HEK293 (cell line): ENCODE data around the gene RIPK3.

Source experiments
- CTCF ChIA-PET: fragments of 350-600 bp; formaldehyde crosslinking; extraction: SDS; loops from one replicate; lab custom pipeline; 2021; ENCODE audit warnings: antibody characterized with exemption; lab: Yijun Ruan, JAX
- POLR2A ChIA-PET: fragments of 300-600 bp; formaldehyde crosslinking; extraction: SDS; loops from one replicate; lab custom pipeline; 2020; ENCODE audit warnings: antibody characterized with exemption, inconsistent platforms; lab: Yijun Ruan, JAX
- H3K27ac ChIP-seq: fragments of 200-500 bp; sonication (Bioruptor generic); 2 replicates; pipeline ENCODE4 v1.5.1; 2014; ENCODE audit warnings: low read depth, low read length, control low read depth, inconsistent platforms; ENCODE audit errors: extremely low read depth
- H3K36me3 ChIP-seq, 2 experiments: fragments of 200-500 bp in 1 of 2; sonication (Bioruptor generic) in 1 of 2; 1 replicate in 1 of 2; 2 replicates in 1 of 2; pipeline ENCODE4 v1.5.1; 2014 to 2017; ENCODE audit warnings: inconsistent platforms in 2 of 2, low read length in 2 of 2; ENCODE audit not compliant: control insufficient read depth in 2 of 2, insufficient read depth in 1 of 2
- H3K4me1 ChIP-seq: fragments of 200-500 bp; sonication (Bioruptor generic); 2 replicates; pipeline ENCODE4 v1.5.1; 2014; ENCODE audit warnings: mild to moderate bottlenecking, low read length, inconsistent platforms; ENCODE audit not compliant: control insufficient read depth, insufficient read depth
- H3K4me3 ChIP-seq: 2 replicates; pipeline ENCODE4 v1.5.1; 2011; ENCODE audit warnings: low read depth, mild to moderate bottlenecking, control low read depth, low read length, moderate library complexity
- H3K9me3 ChIP-seq: fragments of 200-500 bp; sonication (Bioruptor generic); 2 replicates; pipeline ENCODE4 v1.5.1; 2014; ENCODE audit warnings: low read depth, low read length, inconsistent platforms; ENCODE audit not compliant: control insufficient read depth, insufficient read depth
- CTCF ChIP-seq: fragments of 450-650 bp; formaldehyde crosslinking; IDR thresholded peaks from 2 replicates; pipeline ENCODE4 v1.5.1; 2016; ENCODE audit warnings: missing biosample characterization, missing genetic modification characterization
- EGR2 ChIP-seq: fragments of 450-650 bp; formaldehyde crosslinking; IDR thresholded peaks from 2 replicates; pipeline ENCODE4 v1.5.1; 2016; ENCODE audit warnings: low read depth, missing biosample characterization, missing genetic modification characterization
- GLIS1 ChIP-seq: fragments of 450-650 bp; formaldehyde crosslinking; IDR thresholded peaks from 2 replicates; pipeline ENCODE4 v1.5.1; 2016; ENCODE audit warnings: missing biosample characterization, missing genetic modification characterization
- GLIS2 ChIP-seq: fragments of 450-650 bp; formaldehyde crosslinking; IDR thresholded peaks from 2 replicates; pipeline ENCODE4 v1.5.1; 2016; ENCODE audit warnings: missing biosample characterization, missing genetic modification characterization
- KLF17 ChIP-seq: fragments of 450-650 bp; formaldehyde crosslinking; IDR thresholded peaks from 2 replicates; pipeline ENCODE4 v1.5.1; 2016; ENCODE audit warnings: missing biosample characterization, missing genetic modification characterization
- MEIS1 ChIP-seq: sonication (generic); formaldehyde crosslinking; IDR thresholded peaks from 2 replicates; pipeline ENCODE4 v1.8.1; 2022; ENCODE audit warnings: missing genetic modification reagents, mild to moderate bottlenecking, borderline replicate concordance
- PRDM6 ChIP-seq: fragments of 450-650 bp; formaldehyde crosslinking; IDR thresholded peaks from 2 replicates; pipeline ENCODE4 v1.5.1; 2017; ENCODE audit warnings: missing biosample characterization, missing genetic modification characterization
- SCRT2 ChIP-seq: fragments of 450-650 bp; formaldehyde crosslinking; IDR thresholded peaks from 2 replicates; pipeline ENCODE4 v1.5.1; 2016; ENCODE audit warnings: missing biosample characterization, missing genetic modification characterization
- SP7 ChIP-seq: fragments of 450-650 bp; formaldehyde crosslinking; IDR thresholded peaks from 2 replicates; pipeline ENCODE4 v1.5.1; 2016; ENCODE audit warnings: missing biosample characterization, missing genetic modification characterization
- ZBTB11 ChIP-seq: fragments of 450-650 bp; formaldehyde crosslinking; conservative IDR thresholded peaks from 2 replicates; pipeline ENCODE4 v1.5.1; 2016; ENCODE audit warnings: low read depth, missing biosample characterization, missing genetic modification characterization
- ZBTB17 ChIP-seq: fragments of 450-650 bp; formaldehyde crosslinking; IDR thresholded peaks from 2 replicates; pipeline ENCODE4 v1.5.1; 2016; ENCODE audit warnings: missing biosample characterization, missing genetic modification characterization
- ZBTB20 ChIP-seq: fragments of 450-650 bp; formaldehyde crosslinking; IDR thresholded peaks from 2 replicates; pipeline ENCODE4 v1.5.1; 2016; ENCODE audit warnings: missing biosample characterization, missing genetic modification characterization
- ZBTB21 ChIP-seq: fragments of 450-650 bp; formaldehyde crosslinking; IDR thresholded peaks from 2 replicates; pipeline ENCODE4 v1.5.1; 2017; ENCODE audit warnings: missing biosample characterization, missing genetic modification characterization
- ZEB2 ChIP-seq: fragments of 450-650 bp; formaldehyde crosslinking; IDR thresholded peaks from 2 replicates; pipeline ENCODE4 v1.5.1; 2016; ENCODE audit warnings: missing biosample characterization, missing genetic modification characterization
- ZFP69B ChIP-seq: fragments of 450-650 bp; formaldehyde crosslinking; IDR thresholded peaks from 2 replicates; pipeline ENCODE4 v1.5.1; 2016; ENCODE audit warnings: missing biosample characterization, missing genetic modification characterization
- ZNF10 ChIP-seq: fragments of 450-650 bp; formaldehyde crosslinking; IDR thresholded peaks from 2 replicates; pipeline ENCODE4 v1.5.1; 2017; ENCODE audit warnings: missing biosample characterization, missing genetic modification characterization
- ZNF146 ChIP-seq: fragments of 450-650 bp; formaldehyde crosslinking; IDR thresholded peaks from 2 replicates; pipeline ENCODE4 v1.5.1; 2016; ENCODE audit warnings: missing biosample characterization, missing genetic modification characterization
- ZNF157 ChIP-seq: fragments of 450-650 bp; formaldehyde crosslinking; IDR thresholded peaks from 2 replicates; pipeline ENCODE4 v1.5.1; 2016; ENCODE audit warnings: missing biosample characterization, missing genetic modification characterization
- ZNF184 ChIP-seq: fragments of 450-650 bp; IDR thresholded peaks from 2 replicates; pipeline ENCODE4 v1.5.1; 2018; ENCODE audit warnings: missing biosample characterization, mild to moderate bottlenecking, missing genetic modification characterization
- ZNF2 ChIP-seq: fragments of 450-650 bp; formaldehyde crosslinking; IDR thresholded peaks from 2 replicates; pipeline ENCODE4 v1.5.1; 2016; ENCODE audit warnings: missing biosample characterization, missing genetic modification characterization
- ZNF292 ChIP-seq: fragments of 450-650 bp; formaldehyde crosslinking; IDR thresholded peaks from 2 replicates; pipeline ENCODE4 v1.5.1; 2016; ENCODE audit warnings: low read depth, missing biosample characterization, missing genetic modification characterization, borderline replicate concordance
- ZNF335 ChIP-seq: fragments of 450-650 bp; formaldehyde crosslinking; conservative IDR thresholded peaks from 2 replicates; pipeline ENCODE4 v1.5.1; 2016; ENCODE audit warnings: missing biosample characterization, missing genetic modification characterization
- ZNF521 ChIP-seq: fragments of 450-650 bp; formaldehyde crosslinking; IDR thresholded peaks from 2 replicates; pipeline ENCODE4 v1.5.1; 2017; ENCODE audit warnings: missing biosample characterization, mild to moderate bottlenecking, missing genetic modification characterization
- ZNF548 ChIP-seq: fragments of 450-650 bp; formaldehyde crosslinking; IDR thresholded peaks from 2 replicates; pipeline ENCODE4 v1.5.1; 2016; ENCODE audit warnings: missing biosample characterization, missing genetic modification characterization
- ZNF600 ChIP-seq: fragments of 450-650 bp; formaldehyde crosslinking; IDR thresholded peaks from 2 replicates; pipeline ENCODE4 v1.5.1; 2016; ENCODE audit warnings: missing biosample characterization, missing genetic modification characterization
- ZNF629 ChIP-seq: fragments of 450-650 bp; formaldehyde crosslinking; IDR thresholded peaks from 2 replicates; pipeline ENCODE4 v1.5.1; 2017; ENCODE audit warnings: missing biosample characterization, missing genetic modification characterization
- ZNF639 ChIP-seq: fragments of 450-650 bp; formaldehyde crosslinking; IDR thresholded peaks from 2 replicates; pipeline ENCODE4 v1.5.1; 2016; ENCODE audit warnings: missing biosample characterization, missing genetic modification characterization
- ZNF654 ChIP-seq: fragments of 450-650 bp; formaldehyde crosslinking; IDR thresholded peaks from 2 replicates; pipeline ENCODE4 v1.5.1; 2016; ENCODE audit warnings: low read depth, missing biosample characterization, missing genetic modification characterization
- ZNF660 ChIP-seq: fragments of 450-650 bp; IDR thresholded peaks from 2 replicates; pipeline ENCODE4 v1.5.1; 2018; ENCODE audit warnings: missing biosample characterization, mild to moderate bottlenecking, missing genetic modification characterization

The RIPK3 gene

GRCh38 chr14:24296341-24297157 lies 43.2 kb downstream of the RIPK3 start:
- CTCF ChIA-PET = interaction anchor here (0.6 to 5.7 kb wide), 30 partner anchors 8 to 282 kb away, joined by 3 to 133 read pairs (median 5); partner anchors contain the start of genes ADCY4, CIDEB, IPO4 and LTB4R2
- H3K4me3 ChIP-seq = no peak overlapping the region
- H3K9me3 ChIP-seq = no peaks in the 10 kb centered on the region

More at GRCh38 chr14:24296341-24297157, 43.2 kb downstream of the RIPK3 start:
- Histone ChIP-seq H3K4me1 (peaks cover 12% of the 10 kb centered on the region), H3K36me3 (peaks cover 14 to 44% of the 10 kb centered on the region in 2 experiments), H3K27ac (no peak overlapping the region)
- POLR2A ChIA-PET = interaction anchor here (1.5 to 5.4 kb wide), 3 partner anchors 25 to 82 kb away, joined by 5 to 62 read pairs (median 10); partner anchors contain the start of genes RABGGTA and TINF2
- TF ChIP-seq MEIS1 (no peak), SP7 (tag by site-specific recombination) (peak; percentile 43; the same call in 1 of the 2 replicates), ZNF639 (tag by site-specific recombination) (peak; percentile 61; the same call in 1 of the 2 replicates), GLIS2 (tag by site-specific recombination) (peak; percentile 36), ZNF146 (tag by site-specific recombination) (no peak), ZNF548 (tag by site-specific recombination) (no peak), PRDM6 (tag by site-specific recombination) (no peak), ZEB2 (tag by site-specific recombination) (peak; percentile 54; the same call in 1 of the 2 replicates), ZNF629 (peak; percentile 91), ZNF521 (no peak), ZNF654 (tag by site-specific recombination) (peak; percentile 74), ZNF292 (peak; percentile 7; the same call in 1 of the 2 replicates), ZFP69B (tag by site-specific recombination) (0 out of 2 replicates have a peak, but pooled peaks have one; percentile 15), ZNF600 (tag by site-specific recombination) (peak; percentile 66), ZNF660 (tag by site-specific recombination) (peak; percentile 99), EGR2 (tag by site-specific recombination) (no peak), ZNF2 (tag by site-specific recombination) (no peak), ZNF10 (tag by site-specific recombination) (no peak), GLIS1 (tag by site-specific recombination) (peak; percentile 59; the same call in 1 of the 2 replicates), ZBTB17 (tag by site-specific recombination) (peak; percentile 63), KLF17 (peak; percentile 31; the same call in 1 of the 2 replicates), ZNF335 (tag by site-specific recombination) (peak; percentile 47), ZBTB21 (tag by site-specific recombination) (peak; percentile 71), SCRT2 (tag by site-specific recombination) (0 out of 2 replicates have a peak, but pooled peaks have one; percentile 12), ZBTB20 (tag by site-specific recombination) (peak; percentile 30; the same call in 1 of the 2 replicates), ZBTB11 (tag by site-specific recombination) (no peak), ZNF184 (tag by site-specific recombination) (peak; percentile 72; the same call in 1 of the 2 replicates), CTCF (tag by site-specific recombination) (peak; percentile 74), ZNF157 (tag by site-specific recombination) (no peak)
